ENCODE measurements around the gene FAM222A.

Gene FAM222A

DNA sequence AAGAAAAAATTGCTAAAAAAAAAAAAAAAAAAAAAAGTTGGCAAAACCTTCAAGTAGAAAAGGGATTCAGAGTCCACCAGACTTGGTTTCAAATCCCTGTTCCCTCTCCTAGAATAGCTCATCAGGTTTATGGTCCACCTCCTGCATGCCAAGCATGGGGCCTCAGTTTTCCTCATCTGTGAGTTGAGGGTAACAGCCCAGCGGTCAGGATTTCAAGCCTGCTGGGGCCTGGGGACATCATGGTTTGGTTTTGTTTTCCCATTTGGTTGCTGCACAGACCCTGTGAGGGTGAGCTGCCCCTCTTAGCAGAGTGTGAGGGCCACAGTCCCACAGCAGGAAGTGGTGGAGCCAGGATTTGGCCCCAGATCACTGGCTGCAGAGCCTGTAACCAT is 12.5 kb downstream of the FAM222A start:
- DNase-seq: no peak

DNA sequence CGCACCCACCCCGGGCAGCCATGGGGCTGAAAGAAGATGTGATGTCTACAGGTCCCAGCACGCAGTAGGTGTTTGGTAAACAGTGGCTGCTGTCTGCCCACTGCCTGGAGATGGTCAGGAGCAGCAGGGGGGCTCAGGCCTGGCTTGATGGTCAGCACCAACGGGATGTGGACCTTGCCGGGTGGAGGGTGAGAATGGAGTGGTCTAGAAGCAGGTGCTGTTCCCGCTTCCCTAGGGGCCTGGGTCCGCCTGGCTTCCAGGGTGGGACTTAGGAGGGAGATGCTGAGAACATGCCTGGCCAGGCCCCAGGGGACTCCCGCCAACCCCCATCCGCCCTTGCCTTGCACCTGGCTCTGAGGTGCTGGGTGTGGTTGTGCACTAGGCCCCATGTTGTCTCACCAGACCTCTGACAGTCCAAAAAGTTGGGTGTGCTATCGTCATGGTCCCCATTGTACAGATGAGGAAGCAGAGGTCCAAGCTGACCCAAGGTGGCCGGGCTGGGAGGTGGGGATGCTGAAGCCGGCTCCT is 12.9 kb downstream of the FAM222A start:
- DNase-seq: no peak

DNA sequence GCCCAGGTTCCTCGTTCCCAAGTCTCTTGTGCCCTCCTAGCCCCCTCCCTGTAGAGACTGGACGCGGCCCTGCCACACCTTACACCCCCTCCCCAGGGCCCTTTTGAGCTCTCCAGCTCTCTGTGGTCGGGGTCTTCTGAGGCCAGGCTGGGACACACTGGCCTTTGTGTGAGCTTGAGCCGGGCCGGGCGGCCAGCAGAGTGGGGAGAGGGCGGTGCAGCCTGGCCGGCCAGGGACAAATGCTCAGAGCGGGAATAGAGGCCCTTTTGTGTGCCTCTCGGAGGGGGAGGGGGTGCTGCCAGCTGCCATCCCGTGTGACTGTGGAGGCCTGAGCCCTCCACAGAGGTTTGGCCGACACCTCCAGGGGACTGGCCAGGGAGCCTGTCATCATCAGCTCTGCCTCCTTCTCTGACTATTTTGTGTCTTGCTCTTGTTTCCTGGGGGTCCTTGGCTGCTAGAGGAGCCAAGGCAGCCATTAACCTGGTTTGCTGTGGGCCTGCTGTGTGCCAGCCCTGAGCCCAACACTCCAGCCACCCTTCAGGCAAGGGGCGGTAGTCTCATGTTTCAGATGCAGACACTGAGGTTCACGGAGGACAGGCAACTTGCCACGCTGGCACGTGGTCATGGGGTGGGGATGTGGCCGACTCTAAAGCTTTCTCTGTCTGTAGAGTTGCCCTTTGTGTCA is 13.6 kb downstream of the FAM222A start:
- DNase-seq: no peak

DNA sequence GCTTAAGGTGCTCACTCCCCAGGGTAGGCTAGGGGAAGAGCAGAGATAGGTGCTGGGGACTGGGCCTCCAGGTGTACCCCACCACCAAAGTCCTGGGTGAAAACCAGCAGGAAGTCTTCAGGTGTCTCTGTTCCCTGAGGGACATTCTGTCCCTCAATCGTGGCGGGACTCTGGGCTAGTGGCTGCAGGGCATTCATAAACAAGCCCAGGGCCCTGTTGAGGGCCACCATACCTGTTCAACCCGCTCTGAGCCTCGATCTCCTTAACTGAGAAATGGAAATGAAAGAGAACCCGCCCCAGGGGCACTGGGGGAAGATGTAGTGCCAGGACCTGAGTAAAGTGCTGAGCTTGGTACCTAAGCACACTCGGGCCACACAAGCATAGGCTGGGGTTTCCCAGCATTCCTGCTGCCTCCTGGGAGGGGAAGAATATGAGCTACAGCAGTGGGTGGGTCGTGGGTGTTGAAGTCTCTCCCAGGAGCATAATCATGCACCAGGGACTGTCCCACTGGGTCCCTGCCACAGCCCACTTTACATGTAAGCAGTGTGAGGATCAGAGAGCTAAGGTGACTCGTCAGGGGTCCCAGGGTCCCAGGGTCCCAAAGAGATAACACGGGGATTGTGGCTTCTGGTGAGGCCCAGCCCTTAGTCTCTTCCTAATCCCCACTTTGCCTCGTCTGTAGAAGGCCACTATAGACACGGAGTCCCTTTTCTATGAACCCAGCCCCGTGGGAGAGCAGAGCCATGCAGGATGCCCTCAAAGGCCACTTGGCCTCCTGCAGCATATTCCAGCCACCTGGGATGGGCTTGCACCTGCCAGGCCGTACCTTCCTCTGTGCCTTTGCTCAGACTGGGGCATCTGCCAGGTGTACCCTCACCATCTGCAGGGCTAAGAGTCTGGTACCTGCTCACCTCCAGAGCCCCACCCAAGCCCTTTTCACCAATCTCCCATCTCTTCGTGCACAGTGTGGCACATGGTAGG is 14.4 kb downstream of the FAM222A start:
- no peak for DNase-seq

DNA sequence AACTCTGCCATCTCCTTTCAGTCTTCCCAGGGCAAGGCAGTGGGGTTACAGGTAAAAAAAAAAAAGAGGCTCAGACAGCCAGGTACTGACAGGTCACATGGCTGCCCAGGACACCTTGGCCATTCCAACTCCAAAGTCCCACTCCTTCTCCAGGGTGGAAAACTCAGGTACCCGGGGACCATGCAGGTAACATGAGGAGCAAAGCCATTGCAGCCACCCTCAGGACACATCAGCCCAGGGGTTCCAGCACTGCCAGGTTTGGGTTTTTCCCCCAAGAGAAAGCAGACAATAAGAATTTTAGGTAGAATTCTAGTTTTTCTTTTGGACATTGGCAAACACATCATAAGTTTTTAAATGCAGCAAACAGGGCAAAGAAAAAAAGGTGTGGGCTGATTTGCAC is 15.3 kb downstream of the FAM222A start:
- no peak for DNase-seq

DNA sequence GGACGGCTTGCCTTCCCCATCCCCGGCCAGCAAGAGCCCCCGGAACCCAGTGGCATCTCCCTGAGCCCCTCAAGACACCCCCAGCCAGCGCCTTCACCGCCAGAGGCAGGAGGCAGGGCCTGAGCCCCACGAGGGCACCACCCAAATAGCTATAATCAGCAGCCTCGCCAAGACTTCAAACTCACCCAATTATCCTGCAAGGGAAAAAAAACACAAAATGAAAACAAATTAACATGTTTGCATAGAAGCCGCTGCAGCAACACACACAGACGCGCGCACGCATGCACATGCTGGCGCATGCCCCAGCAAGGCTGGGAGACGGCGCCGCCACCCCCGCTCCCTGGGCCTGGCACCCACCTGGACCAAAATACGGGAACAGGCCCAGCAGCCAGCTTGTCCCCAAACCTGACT is 15.8 kb downstream of the FAM222A start:
- no peak for DNase-seq

DNA sequence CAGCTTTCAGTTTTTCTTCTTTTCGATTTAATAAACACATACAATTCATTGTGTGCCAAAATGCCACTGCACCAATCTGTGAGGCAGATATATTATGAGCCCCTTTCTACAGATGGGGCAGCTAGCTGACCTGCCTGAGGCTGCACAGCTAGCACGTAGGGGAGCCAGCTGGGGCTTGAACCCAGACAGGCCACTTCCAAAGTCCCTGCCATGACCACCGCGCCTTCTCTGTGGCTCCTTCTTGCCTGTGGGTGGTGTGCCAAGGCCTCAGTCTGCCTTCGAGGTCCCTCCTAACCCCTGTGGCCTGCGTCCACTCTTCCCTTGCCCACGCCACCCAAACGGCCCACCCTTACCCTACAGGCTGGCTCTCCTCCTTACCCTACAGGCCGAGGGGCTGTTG is 16.2 kb downstream of the FAM222A start:
- no peak for DNase-seq

DNA sequence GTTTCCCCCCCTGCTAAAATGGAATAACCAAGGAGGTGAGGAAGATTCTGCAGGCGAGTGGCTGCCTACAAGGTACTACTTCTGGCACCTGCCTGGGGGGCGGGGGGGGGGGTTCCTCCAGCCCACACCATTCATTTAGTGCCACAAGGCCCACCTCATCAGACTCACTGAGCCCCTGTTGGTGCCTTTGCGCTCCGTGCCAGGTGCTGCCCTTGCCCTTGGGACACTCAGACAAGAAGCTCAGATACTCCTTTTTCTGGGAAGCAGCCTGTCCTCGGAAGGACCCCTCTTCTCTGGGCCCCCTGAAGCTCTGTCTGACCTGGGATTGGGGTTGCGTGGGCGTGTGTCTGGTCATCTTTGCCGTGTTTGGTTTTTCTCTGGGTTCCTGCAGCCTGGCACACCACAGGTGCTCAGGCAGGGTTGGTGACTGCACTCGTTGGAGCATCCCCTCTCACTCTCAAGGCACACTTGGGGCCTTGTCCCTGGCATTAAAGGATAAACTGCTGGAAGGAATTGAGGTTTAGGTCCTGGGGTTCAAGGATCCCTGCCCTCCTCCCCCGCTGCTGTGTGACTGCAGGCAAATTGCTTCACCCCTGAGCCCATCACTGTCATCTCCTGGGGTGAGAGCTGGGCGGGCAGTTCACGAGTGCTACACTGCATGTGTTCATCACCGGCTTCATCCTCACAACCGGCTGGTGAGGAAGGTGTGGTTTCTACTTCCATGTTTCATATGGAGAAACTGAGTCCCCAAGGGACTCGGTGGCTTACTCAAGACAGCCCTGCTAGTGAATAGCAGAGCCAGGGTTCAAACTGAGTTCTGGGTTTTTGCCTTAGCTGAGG is 16.9 kb downstream of the FAM222A start:
- no peak for DNase-seq

DNA sequence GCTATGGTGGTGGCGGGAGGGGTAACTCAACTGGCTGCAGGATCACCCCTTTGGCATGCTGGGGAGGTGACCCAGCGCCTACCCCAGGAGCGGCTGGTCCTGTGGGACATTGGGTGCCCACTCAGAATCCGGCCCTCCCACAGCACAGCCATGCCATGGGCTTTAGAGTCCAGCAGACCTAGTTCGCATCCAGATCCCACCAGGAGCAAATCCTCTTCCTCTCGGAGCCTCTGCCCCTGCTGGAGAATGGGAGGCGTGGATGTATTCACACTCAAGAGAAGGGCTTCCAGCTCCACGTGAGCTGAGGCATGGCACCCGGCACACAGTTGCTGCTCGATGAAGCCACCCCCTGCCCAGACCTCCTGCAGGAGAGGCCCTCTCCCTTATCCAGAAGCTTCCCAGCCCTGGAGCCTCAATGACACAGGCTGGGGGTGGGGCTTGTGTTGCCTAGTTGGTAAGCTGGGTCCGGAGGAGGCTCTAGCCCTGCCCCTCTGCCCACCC is 17.7 kb downstream of the FAM222A start:
- no peak for DNase-seq

DNA sequence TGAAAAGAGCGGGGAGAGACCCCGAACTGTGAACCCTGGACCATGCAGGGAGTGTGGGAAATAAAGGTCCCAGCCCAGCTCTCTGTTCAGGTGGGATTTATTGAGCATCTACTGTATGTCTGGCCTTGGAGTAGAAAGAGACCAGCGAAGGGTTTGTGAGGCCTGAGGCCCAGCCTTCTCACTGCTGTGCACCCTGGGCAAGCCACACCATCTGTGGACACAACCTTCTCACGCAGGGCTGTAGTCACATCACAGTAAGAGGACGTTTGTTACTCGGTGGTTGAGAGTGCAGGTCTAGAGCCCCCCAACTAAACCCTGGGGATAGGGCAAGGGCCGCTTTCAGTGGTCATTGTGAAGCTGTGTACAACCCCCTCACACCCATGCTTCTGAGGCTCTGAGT is 18.2 kb downstream of the FAM222A start:
- no peak for DNase-seq

DNA sequence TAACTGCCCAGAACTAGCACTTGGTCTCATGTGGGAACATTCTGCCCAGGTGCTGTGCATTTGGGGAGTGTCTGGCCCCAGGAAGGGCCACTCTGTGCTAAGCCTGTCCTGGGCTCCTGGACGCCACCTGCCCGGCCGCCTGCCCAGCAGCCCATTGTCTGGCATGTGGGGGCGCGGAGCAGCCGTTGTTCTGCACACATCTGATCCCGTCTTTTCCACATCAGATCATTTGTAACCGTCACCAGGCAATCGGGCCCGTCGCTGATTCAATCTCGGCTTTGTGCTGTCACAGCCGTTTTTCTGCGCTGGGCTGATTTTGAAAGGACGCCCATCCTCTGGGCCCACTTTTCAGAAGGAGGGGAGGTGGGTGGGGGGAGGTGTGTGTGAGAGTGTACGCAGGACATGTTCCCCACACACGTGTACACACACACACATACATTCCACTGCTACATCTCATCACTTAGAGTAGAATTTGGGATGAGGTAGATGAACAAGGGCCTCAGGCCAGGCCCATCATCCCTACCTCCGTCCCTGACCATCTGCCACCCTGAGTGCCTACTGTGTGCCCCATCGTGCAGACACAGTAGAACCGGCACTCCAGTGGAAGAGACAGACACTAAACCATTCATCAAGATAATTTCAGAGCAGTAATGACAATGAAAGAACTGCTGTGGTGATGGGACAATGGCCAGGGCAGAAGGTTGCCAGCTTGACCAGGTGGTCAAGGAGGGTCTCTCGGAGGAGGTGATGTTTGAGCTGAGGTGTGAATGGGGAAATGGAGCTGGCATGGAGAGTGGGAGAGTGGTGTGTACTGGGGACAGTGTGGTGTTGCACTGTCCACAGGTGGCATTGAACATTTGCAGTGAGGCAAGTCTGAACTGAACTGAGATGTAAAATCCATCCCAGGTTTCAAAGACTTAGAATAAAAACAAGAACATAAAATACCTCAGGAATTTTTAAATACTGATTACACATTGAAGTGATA is 19.0 kb downstream of the FAM222A start:
- DNase-seq: no peak

DNA sequence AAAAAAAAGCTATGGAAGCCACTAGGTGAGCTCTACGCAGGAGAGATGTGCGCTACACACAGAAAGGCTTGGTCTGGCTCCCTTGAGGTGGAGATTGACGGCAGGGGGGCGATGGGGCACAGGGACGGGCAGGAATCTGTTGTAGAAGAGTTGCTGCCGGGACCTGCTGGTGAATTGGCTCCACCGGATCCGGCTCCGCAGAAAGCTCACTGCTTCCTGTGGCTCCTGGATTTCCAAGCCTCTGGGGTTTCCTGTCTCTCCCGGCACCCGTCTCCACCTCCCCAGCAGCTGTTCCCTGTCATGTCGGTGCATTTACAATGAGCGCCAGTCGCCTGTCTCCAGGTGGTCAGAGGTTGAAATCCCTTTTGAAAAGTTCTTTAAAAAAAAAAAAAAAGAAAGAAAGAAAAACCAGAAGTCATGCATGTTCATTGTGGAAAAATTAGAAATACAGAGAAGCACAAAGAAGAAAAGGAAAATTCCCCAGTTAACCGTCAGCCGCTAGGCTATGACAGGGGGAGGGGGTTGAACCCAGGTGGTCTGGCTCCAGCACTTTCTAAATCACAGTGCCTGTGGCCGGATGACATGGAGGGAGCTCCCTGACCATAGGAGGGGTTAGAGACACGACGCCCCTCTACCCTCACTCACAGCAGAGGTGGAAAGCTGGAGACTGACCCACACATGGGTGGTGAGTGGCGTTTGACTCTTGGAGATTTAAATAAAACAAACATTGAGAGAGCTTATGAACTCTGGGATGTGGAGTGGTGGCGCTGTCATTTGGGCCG is 20.8 kb downstream of the FAM222A start:
- no peak for DNase-seq

DNA sequence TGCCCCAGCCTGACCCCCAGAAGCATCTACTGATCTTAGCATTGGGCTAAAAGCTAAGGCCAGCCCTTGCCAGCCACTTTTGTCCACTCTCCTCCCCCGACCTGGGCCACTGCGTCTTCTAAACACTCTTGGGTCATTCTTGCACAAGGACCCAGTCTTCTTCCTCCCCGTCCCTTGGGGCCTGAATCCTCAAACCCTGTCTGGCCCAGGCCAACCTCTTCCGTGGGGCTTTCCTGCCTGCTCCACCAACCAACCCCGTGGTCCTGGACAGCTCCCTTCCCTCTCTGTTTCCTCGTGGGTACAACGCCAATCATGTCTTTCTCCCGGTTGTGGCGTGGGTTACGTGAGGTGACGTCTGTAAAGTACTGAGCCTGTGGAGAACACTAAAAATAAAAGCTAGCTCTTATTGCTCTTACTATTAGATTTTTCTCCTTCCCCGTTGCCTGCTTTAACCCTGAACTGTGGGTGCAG is 21.5 kb downstream of the FAM222A start:
- no peak for DNase-seq

DNA sequence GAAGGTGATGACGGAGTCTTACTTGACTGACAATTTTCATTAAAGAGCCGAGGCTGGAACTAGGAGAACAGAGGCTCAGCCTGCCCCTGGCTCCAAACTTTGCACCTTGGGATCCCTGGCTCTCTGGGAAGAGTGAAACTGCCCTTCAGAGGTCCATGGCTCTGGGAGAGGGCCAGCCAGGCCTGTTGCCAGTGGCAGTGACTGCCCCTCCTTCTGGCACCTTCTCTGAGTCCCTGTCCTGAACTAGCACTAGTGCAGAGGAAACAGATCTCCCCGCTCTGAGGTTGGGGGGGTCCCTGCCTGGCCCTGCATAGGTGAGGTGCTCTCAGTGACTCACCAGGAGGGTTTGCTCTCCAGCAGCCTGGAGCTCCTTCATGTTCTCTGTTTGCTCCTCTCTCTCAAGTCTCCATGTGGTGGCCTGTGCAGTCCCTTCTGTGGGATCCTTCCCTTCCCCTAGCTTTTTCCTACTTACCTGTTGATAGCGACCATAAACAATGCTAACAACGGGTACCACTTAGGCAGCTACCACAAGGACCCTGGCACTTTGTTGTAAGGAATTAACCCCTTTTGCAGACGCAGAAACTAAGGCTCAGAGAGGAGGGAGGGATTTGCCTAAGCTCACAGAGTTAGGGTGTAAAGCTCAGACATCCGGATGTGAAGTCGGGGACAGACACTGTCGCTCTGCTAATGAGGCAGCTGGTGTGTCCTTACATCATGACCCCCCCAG is 22.4 kb downstream of the FAM222A start:
- DNase-seq: no peak

DNA sequence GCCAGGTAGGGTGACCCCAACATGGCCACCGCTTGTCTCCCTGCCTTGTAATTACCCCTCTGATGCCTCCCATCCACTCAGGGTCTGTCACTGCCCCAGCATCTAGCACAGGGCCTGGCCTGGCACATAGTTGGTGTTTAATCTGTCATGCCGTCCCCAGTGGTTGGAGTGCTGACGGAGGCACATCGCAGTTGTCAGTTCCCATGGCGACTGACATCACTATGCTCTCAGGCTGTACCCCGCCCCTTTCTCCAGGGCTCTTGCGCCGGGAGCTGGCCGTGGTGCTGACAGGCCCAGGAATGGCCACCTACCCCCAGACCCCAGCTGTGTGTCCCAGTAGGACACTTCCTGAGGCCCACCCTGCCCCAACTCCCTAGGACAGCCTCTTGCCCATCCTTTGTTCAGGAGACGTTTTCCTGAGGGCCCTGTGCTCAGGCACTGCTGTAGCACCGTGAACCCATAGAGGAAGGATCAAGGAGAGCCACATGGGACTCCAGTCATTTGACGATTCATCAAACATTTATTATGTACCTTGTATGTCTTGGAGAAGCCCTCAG is 23.0 kb downstream of the FAM222A start:
- DNase-seq: no peak

DNA sequence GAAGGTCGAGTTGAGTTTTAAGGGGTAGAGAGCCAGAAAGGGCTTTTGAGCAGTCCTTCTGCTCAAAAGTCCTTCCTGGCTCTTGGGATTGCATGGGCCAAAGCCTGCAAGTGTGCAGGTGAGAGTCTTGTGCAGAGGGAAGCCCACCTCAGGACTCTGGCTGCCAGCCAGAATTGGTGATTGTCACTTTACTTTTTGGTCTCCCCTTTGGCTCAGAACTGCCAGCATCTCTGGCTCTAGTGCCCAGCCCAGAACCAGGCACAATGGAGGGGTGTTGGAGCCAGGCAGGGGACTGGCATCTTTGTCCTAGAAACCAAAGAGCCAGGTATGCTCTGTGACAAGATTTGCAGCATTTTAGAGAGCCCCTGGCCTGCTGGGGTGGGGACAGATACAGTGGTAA is 23.5 kb downstream of the FAM222A start:
- no peak for DNase-seq

DNA sequence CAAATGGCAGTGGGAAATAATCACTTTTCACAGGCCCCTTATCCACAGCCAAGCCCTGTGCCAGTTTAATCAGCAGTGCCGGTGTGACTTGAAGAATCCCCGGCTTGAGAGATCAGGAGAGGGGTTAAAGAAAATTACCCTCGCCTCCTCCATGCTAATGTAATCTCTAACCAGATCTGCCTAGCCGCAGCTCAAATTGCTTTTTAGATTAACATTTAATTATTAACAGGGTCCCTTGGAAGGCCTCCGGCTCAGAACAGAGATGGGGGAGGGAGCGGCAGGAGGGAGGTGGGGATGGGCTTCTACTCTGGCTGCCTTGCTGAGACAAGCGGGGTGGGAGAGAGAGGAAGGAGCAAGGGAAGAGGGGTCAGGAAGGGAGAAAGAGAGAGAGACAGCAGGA is 24.0 kb downstream of the FAM222A start:
- DNase-seq: no peak

DNA sequence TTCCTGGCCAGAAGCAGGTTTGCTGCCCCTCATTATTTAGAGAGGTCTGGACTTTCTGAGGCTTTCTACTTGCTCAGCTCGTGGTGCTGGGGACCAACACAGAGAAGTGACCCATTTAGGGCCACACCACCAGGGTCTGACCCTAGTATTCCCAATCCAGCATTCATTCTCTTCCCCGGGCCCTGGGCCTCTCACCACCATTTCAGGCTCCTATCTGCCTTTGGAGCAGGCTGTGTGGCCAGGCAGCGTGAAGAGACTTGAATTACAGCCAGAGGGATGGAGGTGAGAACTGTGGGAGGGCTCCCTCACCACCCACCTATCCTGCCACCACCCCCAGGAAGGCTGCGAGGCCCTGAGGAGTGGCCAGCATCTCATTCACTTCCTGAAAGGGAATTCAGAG is 24.6 kb downstream of the FAM222A start:
- no peak for DNase-seq

DNA sequence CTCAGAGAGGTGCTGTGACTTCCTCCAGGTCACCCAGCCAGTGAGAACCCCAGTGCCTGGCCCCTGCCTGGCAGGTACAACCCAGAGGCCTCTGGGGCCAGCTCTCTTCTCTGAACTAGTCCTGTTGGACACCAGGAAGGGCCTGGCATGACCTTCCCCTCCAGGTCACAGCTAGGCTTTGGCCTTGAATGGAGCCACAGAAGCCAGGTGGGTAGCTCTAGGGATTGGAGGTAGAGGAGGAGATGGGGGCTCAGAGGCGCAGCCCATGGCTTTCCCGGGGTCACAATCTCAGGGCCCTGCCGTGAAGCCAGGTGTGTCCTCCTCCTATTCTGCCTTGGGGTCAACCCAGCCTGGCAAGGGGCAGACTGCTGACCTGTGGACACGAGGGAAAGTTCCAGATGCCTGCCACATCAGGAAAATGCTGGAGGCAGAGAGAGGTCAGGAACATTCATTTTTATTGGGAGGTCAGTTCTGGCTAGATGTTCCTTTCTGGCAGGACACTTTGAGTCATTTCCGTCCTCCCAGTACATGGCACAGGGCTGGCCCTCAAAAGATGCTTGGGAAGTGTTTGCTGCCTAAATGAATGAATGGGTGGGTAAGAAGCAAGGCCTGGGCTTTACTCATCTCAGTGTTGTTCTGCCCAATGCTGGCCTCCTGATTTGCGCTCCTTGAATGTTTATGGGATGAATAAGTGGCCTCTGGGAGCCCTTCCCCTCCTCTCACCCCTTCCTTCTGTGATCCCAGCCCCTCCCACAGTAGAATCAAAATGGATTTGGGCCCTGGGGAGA is 25.4 kb downstream of the FAM222A start:
- DNase-seq: no peak
